ENCODE measurements around the gene BARX2. TPM values are rescaled to one million over a fixed set of nuclear protein-coding genes. Genes with fewer than 3 reads are reported as not detected.

The BARX2 gene
- total RNA-seq, 4 donors from 2014 or later, result 2.1 TPM; not detected in 3

GRCh38 chr11:129373489-129373953, 2.1 kb upstream of the BARX2 start:
- no peak for ATAC-seq
- H3K27ac ChIP-seq, result no peak overlapping the region

GRCh38 chr11:129374081-129374992, 1.3 kb upstream of the BARX2 start:
- Histone ChIP-seq H3K4me1 (peaks cover 0 to 43% (median 27%) of the 10 kb centered on the region in 3 donors), H3K27me3 (peaks cover 93% of the 10 kb centered on the region), H3K4me3 (peak overlapping the region in 1 of 2 donors; percentile 47), H3K27ac (no peak overlapping the region), H3K36me3 (no peaks in the 10 kb centered on the region), H3K9me3 (no peaks in the 10 kb centered on the region)
- 6 to 8% methylated on average over 21 to 33 of the region's 57 CpGs for WGBS, 2 donors (ENCODE audit: low coverage in 1 of 2)
- no peak for ATAC-seq
- TF ChIP-seq EP300 (IDR thresholded peaks at IDR 0.05) (no peak), POLR2AphosphoS5 (IDR thresholded peaks at IDR 0.05) (no peak), CTCF (IDR thresholded peaks at IDR 0.05) (no peak), POLR2A (IDR thresholded peaks at IDR 0.05) (no peak)

More at GRCh38 chr11:129373489-129373953, 2.1 kb upstream of the BARX2 start:
- no peaks in the 10 kb centered on the region for H3K36me3 ChIP-seq
- H3K27me3 ChIP-seq, result peaks cover 98% of the 10 kb centered on the region
- 3 to 12% methylated on average over 7 to 11 of the region's 24 CpGs for WGBS, 2 donors (ENCODE audit: low coverage in 1 of 2)
- TF ChIP-seq POLR2A (IDR thresholded peaks at IDR 0.05) (no peak), EP300 (IDR thresholded peaks at IDR 0.05) (no peak), POLR2AphosphoS5 (IDR thresholded peaks at IDR 0.05) (no peak), CTCF (IDR thresholded peaks at IDR 0.05) (no peak)
- H3K9me3 ChIP-seq, result no peaks in the 10 kb centered on the region
- peaks cover 0 to 43% (median 27%) of the 10 kb centered on the region in 3 donors for H3K4me1 ChIP-seq
- peak overlapping the region in 1 of 2 donors; percentile 47 for H3K4me3 ChIP-seq

DNA sequence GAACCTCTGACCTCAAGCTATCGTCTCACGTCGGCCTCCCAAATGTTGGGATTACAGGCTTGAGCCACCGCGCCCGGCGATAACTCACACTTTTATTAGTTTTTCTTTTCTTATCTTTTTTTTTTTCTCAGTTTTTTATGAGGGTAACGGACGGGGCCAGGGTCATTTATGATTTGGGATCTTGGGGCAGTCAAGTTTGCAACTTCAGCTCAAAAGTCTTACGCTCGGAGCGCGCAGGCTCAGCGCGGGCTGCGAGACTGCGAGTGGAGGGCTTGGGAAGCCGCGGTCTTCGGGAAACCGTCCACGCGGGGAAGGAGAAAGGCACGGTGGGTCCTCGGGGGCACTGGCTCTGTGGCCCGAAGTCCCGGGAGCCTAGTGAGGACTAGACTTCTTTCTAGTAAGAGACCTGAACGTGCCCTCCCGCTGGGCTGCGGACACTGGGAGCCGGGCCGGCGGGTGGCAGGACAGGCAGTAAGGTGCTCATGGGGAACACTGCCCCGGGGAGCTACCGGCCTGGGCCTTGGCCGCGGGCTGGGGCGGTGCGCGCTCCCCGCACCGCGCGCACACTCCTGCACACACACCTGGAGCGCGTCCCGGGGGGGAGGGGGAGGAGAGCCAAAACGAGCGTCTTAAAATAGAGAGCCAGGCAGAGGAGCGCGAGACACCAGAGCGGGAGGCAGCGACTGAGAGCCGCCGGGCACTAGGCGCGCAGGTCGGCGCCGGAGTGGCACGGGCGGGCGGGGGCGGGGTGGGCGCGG, 476 bp upstream of the BARX2 start:
- H3K4me3 ChIP-seq, result peak overlapping the region in 1 of 2 donors; percentile 37
- ATAC-seq, result peak; percentile 16
- no peak overlapping the region for H3K27ac ChIP-seq

GRCh38 chr11:129376658-129377341, 1.2 kb downstream of the BARX2 start:
- 47 to 52% methylated on average over 11 to 12 of the region's 12 CpGs for WGBS, 2 donors (ENCODE audit: low coverage in 1 of 2)
- Histone ChIP-seq H3K36me3 (no peaks in the 10 kb centered on the region), H3K27me3 (peaks cover 86% of the 10 kb centered on the region), H3K9me3 (no peaks in the 10 kb centered on the region), H3K4me3 (no peak overlapping the region), H3K4me1 (peaks cover 0 to 43% (median 27%) of the 10 kb centered on the region in 3 donors), H3K27ac (no peak overlapping the region)
- TF ChIP-seq EP300 (IDR thresholded peaks at IDR 0.05), result no peak
- no peak for TF ChIP-seq POLR2AphosphoS5 (IDR thresholded peaks at IDR 0.05)
- TF ChIP-seq CTCF (IDR thresholded peaks at IDR 0.05), result no peak
- no peak for TF ChIP-seq POLR2A (IDR thresholded peaks at IDR 0.05)
- no peak for ATAC-seq

More for the DNA sequence above, 476 bp upstream of the BARX2 start:
- peaks cover 90% of the 10 kb centered on the region for H3K27me3 ChIP-seq
- WGBS, 2 donors (ENCODE audit: low coverage in 1 of 2), result 8% methylated on average over 7 to 17 of the region's 66 CpGs
- H3K36me3 ChIP-seq, result no peaks in the 10 kb centered on the region
- peaks cover 0 to 43% (median 27%) of the 10 kb centered on the region in 3 donors for H3K4me1 ChIP-seq
- TF ChIP-seq EP300 (IDR thresholded peaks at IDR 0.05) (no peak), POLR2AphosphoS5 (IDR thresholded peaks at IDR 0.05) (no peak), POLR2A (IDR thresholded peaks at IDR 0.05) (no peak), CTCF (IDR thresholded peaks at IDR 0.05) (no peak)
- H3K9me3 ChIP-seq, result no peaks in the 10 kb centered on the region
